Measurements from ENCODE around the gene TMEM252. TPM values are rescaled to one million over a fixed set of nuclear protein-coding genes. Genes with fewer than 3 reads are reported as not detected.

Gene TMEM252
- total RNA-seq, 3 donors from 2014 or later (not counting 1 experiment from before 2014, with no cell fraction given): not detected

- 90% methylated on average over 3 of the region's 3 CpGs for WGBS (ENCODE audit: insufficient coverage)
- H3K4me3 ChIP-seq (ENCODE audit: low read length): no peak overlapping the region
- H3K4me1 Mint-ChIP-seq: no peaks in the 10 kb centered on the region
- no peaks in the 10 kb centered on the region for H3K9me3 ChIP-seq (ENCODE audit: control insufficient read depth, insufficient read depth, low read length)
- no peak overlapping the region for H3K27ac Mint-ChIP-seq
- DNase-seq (no peak), ATAC-seq (no peak)
- intact Hi-C loops (cut with micrococcal nuclease): no loop called here
- no peaks in the 10 kb centered on the region for H3K4me1 ChIP-seq (ENCODE audit: control insufficient read depth, insufficient read depth, low read length)
- no peak overlapping the region for H3K4me3 Mint-ChIP-seq
- TF ChIP-seq CTCF (IDR thresholded peaks at IDR 0.05): no peak
- no peaks in the 10 kb centered on the region for H3K36me3 Mint-ChIP-seq
- peaks cover 0 to 5% of the 10 kb centered on the region in 2 donors for H3K27me3 Mint-ChIP-seq (ENCODE audit: low read depth in 2 of 2)
- no peak overlapping the region for H3K27ac ChIP-seq (ENCODE audit: low read length)
- H3K27me3 ChIP-seq (ENCODE audit: control insufficient read depth, insufficient read depth, low read length): no peaks in the 10 kb centered on the region
- no peaks in the 10 kb centered on the region for H3K36me3 ChIP-seq (ENCODE audit: control insufficient read depth, insufficient read depth, low read length)
- H3K9me3 Mint-ChIP-seq: no peaks in the 10 kb centered on the region
Observed at GRCh38 chr9:68581696-68582095, 41.0 kb upstream of the TMEM252 start.

- ATAC-seq: no peak
- Mint-ChIP-seq H3K36me3 (no peaks in the 10 kb centered on the region), H3K27me3 (ENCODE audit: low read depth in 2 of 2) (peaks cover 6 to 22% of the 10 kb centered on the region in 2 donors), H3K27ac (no peak overlapping the region), H3K4me1 (no peaks in the 10 kb centered on the region), H3K9me3 (no peaks in the 10 kb centered on the region), H3K4me3 (no peak overlapping the region)
- WGBS (ENCODE audit: insufficient coverage): 68% methylated on average over 6 of the region's 7 CpGs
- Histone ChIP-seq H3K27me3 (ENCODE audit: control insufficient read depth, insufficient read depth, low read length) (no peaks in the 10 kb centered on the region), H3K9me3 (ENCODE audit: control insufficient read depth, insufficient read depth, low read length) (no peaks in the 10 kb centered on the region), H3K27ac (ENCODE audit: low read length) (no peak overlapping the region), H3K4me3 (ENCODE audit: low read length) (no peak overlapping the region), H3K4me1 (ENCODE audit: control insufficient read depth, insufficient read depth, low read length) (no peaks in the 10 kb centered on the region), H3K36me3 (ENCODE audit: control insufficient read depth, insufficient read depth, low read length) (no peaks in the 10 kb centered on the region)
- no peak for TF ChIP-seq CTCF (IDR thresholded peaks at IDR 0.05)
- intact Hi-C loops (cut with micrococcal nuclease): no loop called here
- no peak for DNase-seq
Observed at GRCh38 chr9:68577774-68578591, 37.3 kb upstream of the TMEM252 start.

- Histone ChIP-seq H3K27me3 (ENCODE audit: control insufficient read depth, insufficient read depth, low read length) (no peaks in the 10 kb centered on the region), H3K9me3 (ENCODE audit: control insufficient read depth, insufficient read depth, low read length) (no peaks in the 10 kb centered on the region), H3K27ac (ENCODE audit: low read length) (no peak overlapping the region), H3K36me3 (ENCODE audit: control insufficient read depth, insufficient read depth, low read length) (no peaks in the 10 kb centered on the region), H3K4me3 (ENCODE audit: low read length) (no peak overlapping the region), H3K4me1 (ENCODE audit: control insufficient read depth, insufficient read depth, low read length) (no peaks in the 10 kb centered on the region)
- WGBS (ENCODE audit: insufficient coverage): 70% methylated on average over 4 of the region's 5 CpGs
- DNase-seq (no peak), ATAC-seq (no peak)
- no peaks in the 10 kb centered on the region for H3K36me3 Mint-ChIP-seq
- H3K4me1 Mint-ChIP-seq: no peaks in the 10 kb centered on the region
- no peaks in the 10 kb centered on the region for H3K9me3 Mint-ChIP-seq
- H3K27ac Mint-ChIP-seq: no peak overlapping the region
- H3K27me3 Mint-ChIP-seq (ENCODE audit: low read depth in 2 of 2): peaks cover 9 to 30% of the 10 kb centered on the region in 2 donors
- H3K4me3 Mint-ChIP-seq: no peak overlapping the region
- no peak for TF ChIP-seq CTCF (IDR thresholded peaks at IDR 0.05)
- intact Hi-C loops (cut with micrococcal nuclease): no loop called here
Observed at GRCh38 chr9:68575817-68576216, 35.1 kb upstream of the TMEM252 start.

GRCh38 chr9:68574150-68574549, 33.5 kb upstream of the TMEM252 start:
- no peak overlapping the region for H3K27ac Mint-ChIP-seq
- DNase-seq (no peak), ATAC-seq (no peak)
- Histone ChIP-seq H3K36me3 (ENCODE audit: control insufficient read depth, insufficient read depth, low read length) (no peaks in the 10 kb centered on the region), H3K27me3 (ENCODE audit: control insufficient read depth, insufficient read depth, low read length) (no peaks in the 10 kb centered on the region), H3K27ac (ENCODE audit: low read length) (no peak overlapping the region), H3K4me1 (ENCODE audit: control insufficient read depth, insufficient read depth, low read length) (no peaks in the 10 kb centered on the region), H3K4me3 (ENCODE audit: low read length) (no peak overlapping the region), H3K9me3 (ENCODE audit: control insufficient read depth, insufficient read depth, low read length) (no peaks in the 10 kb centered on the region)
- no peak overlapping the region for H3K4me3 Mint-ChIP-seq
- 74% methylated on average over 3 of the region's 3 CpGs for WGBS (ENCODE audit: insufficient coverage)
- peaks cover 8 to 44% of the 10 kb centered on the region in 2 donors for H3K27me3 Mint-ChIP-seq (ENCODE audit: low read depth in 2 of 2)
- no peaks in the 10 kb centered on the region for H3K9me3 Mint-ChIP-seq
- intact Hi-C loops (cut with micrococcal nuclease): no loop called here
- H3K36me3 Mint-ChIP-seq: no peaks in the 10 kb centered on the region
- no peak for TF ChIP-seq CTCF (IDR thresholded peaks at IDR 0.05)
- H3K4me1 Mint-ChIP-seq: no peaks in the 10 kb centered on the region
